Measurements from ENCODE around the gene HOXC5.
"Not testable (repeated sequence)": the region's sequence is repeated elsewhere in the genome, so short reads cannot be mapped to it uniquely, and the experiment has no call there.

Gene HOXC5

GRCh38 chr12:54075974-54076373, 43.1 kb downstream of the HOXC5 start:
- DNase-seq: no peak

GRCh38 chr12:54077843-54078242, 45.0 kb downstream of the HOXC5 start:
- not testable (repeated sequence) for DNase-seq

DNA sequence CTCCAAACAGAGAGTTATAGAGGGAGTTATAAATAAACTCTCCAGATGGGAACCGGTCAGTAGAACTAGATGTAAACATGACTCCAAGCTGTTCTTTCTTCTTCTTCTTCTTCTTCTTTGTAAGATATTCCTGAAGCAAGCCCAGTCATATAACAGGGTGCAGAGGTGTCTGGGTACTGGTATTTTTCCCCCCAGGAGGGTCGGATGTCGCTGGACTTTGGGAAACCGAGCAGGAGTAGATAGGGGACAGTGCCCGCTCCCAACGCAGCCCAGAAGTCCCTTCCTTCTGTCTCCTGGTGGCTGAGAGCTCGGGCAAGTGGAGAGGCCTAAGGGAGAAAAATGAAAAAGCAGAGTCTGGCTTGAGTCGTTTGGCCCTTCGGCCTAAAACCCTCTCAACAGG, 46.3 kb downstream of the HOXC5 start:
- DNase-seq: not testable (repeated sequence)

- not testable (repeated sequence) for DNase-seq
Measured at GRCh38 chr12:54080008-54080924, 47.4 kb downstream of the HOXC5 start.

DNA sequence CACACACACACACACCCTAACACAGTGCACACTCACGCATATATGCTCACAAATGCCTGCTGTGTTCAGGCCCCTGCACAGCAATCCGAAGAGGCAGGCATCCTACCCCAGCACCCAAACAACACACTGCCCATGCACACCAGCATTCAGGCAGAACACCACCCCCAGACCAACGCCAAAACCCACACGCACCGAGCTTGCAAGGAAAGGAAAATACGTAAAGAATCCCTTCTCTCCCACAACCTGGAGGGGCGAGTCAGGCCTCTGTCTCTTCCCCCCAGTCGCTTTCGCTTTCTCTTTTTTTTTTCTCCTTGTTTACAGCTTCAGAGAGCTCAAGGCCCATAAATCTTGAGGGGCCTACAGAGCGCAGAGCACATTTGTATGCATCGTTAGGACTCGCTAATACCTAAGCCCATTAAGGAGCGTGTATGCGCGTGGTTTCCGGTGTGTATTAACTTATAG, 48.2 kb downstream of the HOXC5 start:
- DNase-seq: not testable (repeated sequence)

DNA sequence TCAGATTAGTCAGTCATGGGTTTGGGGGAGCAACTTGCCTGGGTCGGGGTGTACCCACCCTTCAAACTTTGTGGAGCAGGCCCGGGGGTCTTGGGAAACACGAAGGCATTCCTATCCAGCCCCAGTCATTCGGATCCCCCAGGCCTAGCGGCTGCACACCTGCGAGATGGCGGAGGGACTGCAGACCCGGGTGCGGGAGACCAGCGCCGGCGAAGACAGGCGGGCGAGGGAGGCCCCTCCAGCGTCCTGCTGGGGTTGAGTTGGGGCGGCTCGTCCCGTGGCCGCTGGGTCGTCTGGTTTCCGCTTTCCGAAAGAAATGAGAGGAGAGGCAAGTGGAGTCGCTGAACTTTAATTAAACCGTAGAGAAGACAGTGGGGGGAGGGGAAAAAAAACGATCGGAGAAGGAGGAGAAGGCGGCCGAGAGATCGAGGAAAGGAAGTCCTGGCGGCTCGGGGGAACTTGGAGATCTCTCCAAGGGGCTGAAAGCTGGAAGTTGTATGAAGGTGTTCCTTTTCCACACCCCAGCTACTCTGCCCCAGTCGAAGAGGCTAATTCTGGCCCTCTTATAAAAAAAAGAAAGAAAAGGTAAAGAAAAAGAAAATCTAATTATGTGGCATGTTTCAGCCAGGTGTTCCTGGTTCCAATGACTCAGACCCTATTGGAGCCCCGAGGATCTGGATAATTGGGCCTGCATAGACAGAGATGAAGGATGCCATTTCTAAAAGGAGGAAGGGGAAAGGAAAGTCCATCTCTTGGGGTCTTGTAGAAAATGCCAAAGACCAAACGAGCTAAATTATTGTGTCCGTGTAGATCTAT, 48.9 kb downstream of the HOXC5 start:
- DNase-seq: not testable (repeated sequence)

GRCh38 chr12:54082397-54082892, 49.6 kb downstream of the HOXC5 start:
- no peak for DNase-seq

Measured in KG1 (cell line).